ENCODE data around the gene HSD17B12. TPM values are rescaled to one million over a fixed set of nuclear protein-coding genes. Genes with fewer than 3 reads are reported as not detected.

Gene HSD17B12
- total and polyA plus RNA-seq, 2 of the 13 experiments (the other 11 are each of a cell fraction or from before 2014, with no cell fraction given), result 50.3 to 117 TPM

DNA sequence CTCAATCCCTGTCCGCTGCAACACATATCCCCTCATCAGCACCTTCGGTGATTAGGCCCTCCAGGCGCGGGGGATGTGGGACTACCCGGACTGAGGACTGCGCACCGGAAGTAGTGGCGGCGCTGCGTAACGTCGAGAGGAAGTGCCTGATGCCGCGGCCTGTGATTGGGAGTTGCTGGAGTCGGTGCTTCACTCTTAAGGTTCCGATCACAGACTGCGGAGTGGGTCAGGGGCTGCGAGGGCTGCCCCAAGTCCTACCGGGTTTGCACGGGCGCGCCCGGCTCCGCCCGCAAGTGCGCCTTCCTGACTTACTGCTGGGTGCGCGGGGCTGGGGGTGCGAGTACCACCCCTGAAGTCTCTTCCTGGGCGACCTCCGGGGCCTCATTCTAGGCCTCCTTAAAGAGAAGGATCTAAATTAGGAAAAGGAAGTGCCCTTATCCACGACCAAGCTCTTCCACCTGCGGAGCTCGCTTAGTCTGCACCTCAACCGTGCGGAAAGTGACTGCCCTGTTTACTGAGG is 200.2 kb downstream of the HSD17B12 start, which contains the start of gene ALKBH3 (continued):
- TF ChIP-seq, protein P1, sequence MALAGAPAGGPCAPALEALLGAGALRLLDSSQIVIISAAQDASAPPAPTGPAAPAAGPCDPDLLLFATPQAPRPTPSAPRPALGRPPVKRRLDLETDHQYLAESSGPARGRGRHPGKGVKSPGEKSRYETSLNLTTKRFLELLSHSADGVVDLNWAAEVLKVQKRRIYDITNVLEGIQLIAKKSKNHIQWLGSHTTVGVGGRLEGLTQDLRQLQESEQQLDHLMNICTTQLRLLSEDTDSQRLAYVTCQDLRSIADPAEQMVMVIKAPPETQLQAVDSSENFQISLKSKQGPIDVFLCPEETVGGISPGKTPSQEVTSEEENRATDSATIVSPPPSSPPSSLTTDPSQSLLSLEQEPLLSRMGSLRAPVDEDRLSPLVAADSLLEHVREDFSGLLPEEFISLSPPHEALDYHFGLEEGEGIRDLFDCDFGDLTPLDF (CRISPR knock-in tag; IDR thresholded peaks at IDR 0.05), result no peak
- TF ChIP-seq GPBP1L1 (CRISPR knock-in tag; IDR thresholded peaks at IDR 0.05) (no peak), ZNF234 (CRISPR knock-in tag; conservative IDR thresholded peaks at IDR 0.05) (no peak), MAZ (IDR thresholded peaks at IDR 0.05; ENCODE audit: borderline replicate concordance, low read depth, low read length) (peak; percentile 70), MAZ (CRISPR knock-in tag; IDR thresholded peaks at IDR 0.05; ENCODE audit: low read depth) (peak; percentile 91), ZFP91 (CRISPR knock-in tag; IDR thresholded peaks at IDR 0.05; ENCODE audit: borderline replicate concordance) (peak; percentile 96), HDAC1 (CRISPR knock-in tag; IDR thresholded peaks at IDR 0.05) (peak; percentile 97), CBX5 (CRISPR knock-in tag; IDR thresholded peaks at IDR 0.05; ENCODE audit: borderline replicate concordance) (peak; percentile 100), ZNF724P (CRISPR knock-in tag; IDR thresholded peaks at IDR 0.05; ENCODE audit: borderline replicate concordance) (no peak), RFXANK (CRISPR knock-in tag; IDR thresholded peaks at IDR 0.05) (no peak), TAF15 (IDR thresholded peaks at IDR 0.05; ENCODE audit: low read depth, low read length, poor library complexity, severe bottlenecking) (peak; percentile 85), NR0B2 (CRISPR knock-in tag; IDR thresholded peaks at IDR 0.05) (peak; percentile 57; the same call in 1 of the 2 replicates), ZHX2 (IDR thresholded peaks at IDR 0.05; ENCODE audit: low read depth) (peak; percentile 95), ZHX2 (CRISPR knock-in tag; IDR thresholded peaks at IDR 0.05; ENCODE audit: borderline replicate concordance) (no peak)
- TF ChIP-seq, protein P2, sequence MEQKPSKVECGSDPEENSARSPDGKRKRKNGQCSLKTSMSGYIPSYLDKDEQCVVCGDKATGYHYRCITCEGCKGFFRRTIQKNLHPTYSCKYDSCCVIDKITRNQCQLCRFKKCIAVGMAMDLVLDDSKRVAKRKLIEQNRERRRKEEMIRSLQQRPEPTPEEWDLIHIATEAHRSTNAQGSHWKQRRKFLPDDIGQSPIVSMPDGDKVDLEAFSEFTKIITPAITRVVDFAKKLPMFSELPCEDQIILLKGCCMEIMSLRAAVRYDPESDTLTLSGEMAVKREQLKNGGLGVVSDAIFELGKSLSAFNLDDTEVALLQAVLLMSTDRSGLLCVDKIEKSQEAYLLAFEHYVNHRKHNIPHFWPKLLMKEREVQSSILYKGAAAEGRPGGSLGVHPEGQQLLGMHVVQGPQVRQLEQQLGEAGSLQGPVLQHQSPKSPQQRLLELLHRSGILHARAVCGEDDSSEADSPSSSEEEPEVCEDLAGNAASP (CRISPR knock-in tag; IDR thresholded peaks at IDR 0.05; ENCODE audit: borderline replicate concordance), result peak; percentile 57
